Keratinocyte (primary cell): Measurements from ENCODE around the gene THAP9. TPM values are rescaled to one million over a fixed set of nuclear protein-coding genes. Genes with fewer than 3 reads are reported as not detected.

ENCODE experiments used
- DNase-seq: peaks from one replicate; pipeline ENCODE4 v3.0.0-alpha.2; 2011; ENCODE audit warnings: low read depth, missing footprints, low spot score
- FAIRE-seq: peaks from 2 replicates; lab custom pipeline; 2011; peaks lifted over from hg19 to GRCh38; lab: Jason Lieb, UNC
- H2AFZ ChIP-seq: 2 replicates; pipeline ENCODE4 v1.6.0; 2012; ENCODE audit warnings: low read length, control low read depth, inconsistent platforms; ENCODE audit not compliant: control insufficient read depth
- H3K27ac ChIP-seq: 2 replicates; pipeline ENCODE4 v1.5.1; 2011; ENCODE audit warnings: low read length; ENCODE audit not compliant: control insufficient read depth, insufficient read depth
- H3K27me3 ChIP-seq: 3 replicates; pipeline ENCODE4 v1.6.0; 2011; ENCODE audit warnings: low read length; ENCODE audit not compliant: control insufficient read depth, insufficient read depth; ENCODE audit errors: extremely low read depth
- H3K36me3 ChIP-seq, 2 experiments: 2 replicates in 1 of 2; 3 replicates in 1 of 2; pipeline ENCODE4 v1.5.1; 2011; ENCODE audit warnings: low read length in 2 of 2, mild to moderate bottlenecking in 1 of 2; ENCODE audit not compliant: control insufficient read depth in 2 of 2, insufficient read depth in 2 of 2; ENCODE audit errors: extremely low read depth in 1 of 2
- H3K4me1 ChIP-seq: 3 replicates; pipeline ENCODE4 v1.5.1; 2011; ENCODE audit warnings: low read length; ENCODE audit not compliant: control insufficient read depth, insufficient read depth; ENCODE audit errors: extremely low read depth
- H3K4me2 ChIP-seq: 3 replicates; pipeline ENCODE4 v1.6.0; 2011; ENCODE audit warnings: low read depth, low read length; ENCODE audit not compliant: control insufficient read depth, insufficient read depth; ENCODE audit errors: extremely low read depth
- H3K4me3 ChIP-seq, 3 experiments: fragments of 200-600 bp in 1 of 3; sonication (generic) in 1 of 3; 2 replicates in 2 of 3; 3 replicates in 1 of 3; pipeline ENCODE4 v1.5.1; 2011 to 2016; ENCODE audit warnings: low read length in 3 of 3, mild to moderate bottlenecking in 3 of 3, control low read depth in 2 of 3, inconsistent platforms in 1 of 3, low read depth in 1 of 3, mixed read lengths in 1 of 3, mixed run types in 1 of 3, moderate library complexity in 1 of 3; ENCODE audit not compliant: control insufficient read depth in 2 of 3, insufficient read depth in 2 of 3; ENCODE audit errors: extremely low read depth in 1 of 3
- H3K79me2 ChIP-seq: 2 replicates; pipeline ENCODE4 v1.6.0; 2012; ENCODE audit warnings: low read length; ENCODE audit not compliant: control insufficient read depth, insufficient read depth
- H3K9ac ChIP-seq: 3 replicates; pipeline ENCODE4 v1.6.0; 2011; ENCODE audit warnings: low read length; ENCODE audit not compliant: control insufficient read depth, insufficient read depth; ENCODE audit errors: extremely low read depth
- H3K9me1 ChIP-seq: 3 replicates; pipeline ENCODE4 v1.6.0; 2011; ENCODE audit warnings: low read length; ENCODE audit not compliant: control insufficient read depth, insufficient read depth; ENCODE audit errors: extremely low read depth
- H3K9me3 ChIP-seq: 2 replicates; pipeline ENCODE4 v1.5.1; 2012; ENCODE audit warnings: low read depth, low read length; ENCODE audit not compliant: control insufficient read depth
- H4K20me1 ChIP-seq: 3 replicates; pipeline ENCODE4 v1.6.0; 2011; ENCODE audit warnings: low read length; ENCODE audit not compliant: control insufficient read depth, insufficient read depth; ENCODE audit errors: extremely low read depth
- EZH2 ChIP-seq: IDR thresholded peaks from one replicate; pipeline ENCODE4 v1.6.1; 2012; ENCODE audit warnings: inconsistent platforms, mild to moderate bottlenecking, low read length, moderate library complexity
- dilution Hi-C: fragments of 300-500 bp; cut with MboI; formaldehyde crosslinking; loops from one replicate; pipeline ENCODE4 v1.7.0; 2020; ENCODE audit warnings: low sequenced_read_pairs; ENCODE audit not compliant: extremely low pct_ligation_motif_present
- polyA plus RNA-seq, 5 experiments: library from polyadenylated mRNA; depleted of rRNA in 3 of 5; stranded (reverse) in 3 of 5; stranded (forward) in 1 of 5; unstranded in 1 of 5; fragments of >200 nt; gene quantifications; 1 replicate in 1 of 5; 2 replicates in 3 of 5; 3 replicates in 1 of 5; pipeline versions ENCODE4 v1.2.1 to v1.2.3, GENCODE V29; 2011 to 2012; ENCODE audit warnings: missing spikeins in 2 of 5, low read depth in 1 of 5, low replicate concordance in 1 of 5
- TF ChIP-seq, protein P1 (sequence below), 3 experiments: IDR thresholded peaks in 1 of 3; conservative IDR thresholded peaks in 1 of 3; optimal IDR thresholded peaks in 1 of 3; 2 replicates in 2 of 3; 3 replicates in 1 of 3; pipeline versions ENCODE3 to v1.5.1; 2011; ENCODE audit warnings: low read length in 3 of 3, mild to moderate bottlenecking in 3 of 3, moderate library complexity in 2 of 3, control low read depth in 1 of 3, inconsistent platforms in 1 of 3; ENCODE audit not compliant: insufficient read depth in 2 of 3; ENCODE audit errors: extremely low read depth in 1 of 3

The THAP9 gene
- polyA plus RNA-seq, 1 donor (not counting 4 experiments of a cell fraction or from before 2014, with no cell fraction given), result 1.9 TPM

DNA sequence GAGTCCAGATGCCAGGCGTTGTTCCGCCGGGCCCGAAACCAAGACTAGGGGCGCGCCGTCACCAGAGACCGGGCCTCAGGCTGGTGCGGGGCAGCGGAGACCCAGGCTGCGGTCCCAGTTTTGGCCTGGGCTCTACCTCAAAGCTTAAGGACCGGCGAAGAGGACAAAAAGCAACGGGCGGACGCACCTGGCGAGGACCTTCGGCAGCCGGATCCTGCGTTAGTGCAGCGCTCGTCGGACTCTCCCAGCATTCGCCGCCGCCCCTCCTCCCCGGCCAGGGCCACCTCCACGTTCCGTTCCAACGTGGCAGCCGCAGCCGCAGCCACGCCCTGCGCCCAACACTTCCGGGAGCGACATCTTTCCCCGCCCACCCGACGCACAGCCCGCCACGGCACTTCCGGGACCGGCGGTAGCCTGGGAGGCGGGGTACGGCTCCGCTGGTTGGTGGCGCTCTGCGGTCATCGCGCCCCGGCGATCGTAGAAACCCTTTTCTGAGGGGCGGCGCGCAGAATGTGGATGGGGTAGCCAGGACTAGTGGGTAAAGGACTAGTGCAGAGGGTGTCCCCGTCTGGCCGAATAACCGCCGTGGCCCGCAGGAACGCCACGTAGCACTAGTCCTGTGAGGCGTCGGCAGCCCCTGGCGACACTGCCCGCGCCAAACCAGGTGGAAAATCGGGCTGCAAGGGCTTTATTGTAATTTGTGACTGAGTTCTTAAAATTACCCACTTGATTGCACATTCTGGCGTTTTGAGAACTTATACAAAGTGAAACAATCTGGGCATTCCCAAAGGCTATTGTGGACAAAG is 9.4 kb upstream of the THAP9 start, which contains the start of gene SEC31A:
TSS of gene SEC31A (minus strand) at position 253 of the 806 bp plus-strand sequence. CDS start 9,217 bp downstream, outside the sequence.
- Histone ChIP-seq H3K9me1 (no peaks in the 10 kb centered on the region), H3K27ac (peak within 1 kb of the TSS; percentile 91), H3K4me2 (peak within 1 kb of the TSS; percentile 91), H4K20me1 (no peaks in the 10 kb centered on the region), H3K36me3 (peaks cover 11 to 20% of the 10 kb centered on the region in 2 experiments), H3K9ac (peak within 1 kb of the TSS; percentile 99), H3K27me3 (no peaks in the 10 kb centered on the region), H3K4me3 (peak within 1 kb of the TSS; percentile 71 to 95 (median 89)), H2AFZ (peak within 1 kb of the TSS; percentile 88), H3K4me1 (peaks cover 45% of the 10 kb centered on the region), H3K9me3 (no peaks in the 10 kb centered on the region), H3K79me2 (peaks cover 70% of the 10 kb centered on the region)
- dilution Hi-C loops, result no loop called here
- no peak for FAIRE-seq
- TF ChIP-seq EZH2, result no peak
- TF ChIP-seq, protein P1, sequence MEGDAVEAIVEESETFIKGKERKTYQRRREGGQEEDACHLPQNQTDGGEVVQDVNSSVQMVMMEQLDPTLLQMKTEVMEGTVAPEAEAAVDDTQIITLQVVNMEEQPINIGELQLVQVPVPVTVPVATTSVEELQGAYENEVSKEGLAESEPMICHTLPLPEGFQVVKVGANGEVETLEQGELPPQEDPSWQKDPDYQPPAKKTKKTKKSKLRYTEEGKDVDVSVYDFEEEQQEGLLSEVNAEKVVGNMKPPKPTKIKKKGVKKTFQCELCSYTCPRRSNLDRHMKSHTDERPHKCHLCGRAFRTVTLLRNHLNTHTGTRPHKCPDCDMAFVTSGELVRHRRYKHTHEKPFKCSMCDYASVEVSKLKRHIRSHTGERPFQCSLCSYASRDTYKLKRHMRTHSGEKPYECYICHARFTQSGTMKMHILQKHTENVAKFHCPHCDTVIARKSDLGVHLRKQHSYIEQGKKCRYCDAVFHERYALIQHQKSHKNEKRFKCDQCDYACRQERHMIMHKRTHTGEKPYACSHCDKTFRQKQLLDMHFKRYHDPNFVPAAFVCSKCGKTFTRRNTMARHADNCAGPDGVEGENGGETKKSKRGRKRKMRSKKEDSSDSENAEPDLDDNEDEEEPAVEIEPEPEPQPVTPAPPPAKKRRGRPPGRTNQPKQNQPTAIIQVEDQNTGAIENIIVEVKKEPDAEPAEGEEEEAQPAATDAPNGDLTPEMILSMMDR (optimal IDR thresholded peaks at IDR 0.05 in 1 of 3, IDR thresholded peaks at IDR 0.05 in 1 of 3, conservative IDR thresholded peaks at IDR 0.05 in 1 of 3; ENCODE audit: extremely low read depth in 1 of 3, insufficient read depth in 2 of 3, low read length in 3 of 3), result peak in 1 of 3 experiments; percentile 16
- DNase-seq, result no peak

DNA sequence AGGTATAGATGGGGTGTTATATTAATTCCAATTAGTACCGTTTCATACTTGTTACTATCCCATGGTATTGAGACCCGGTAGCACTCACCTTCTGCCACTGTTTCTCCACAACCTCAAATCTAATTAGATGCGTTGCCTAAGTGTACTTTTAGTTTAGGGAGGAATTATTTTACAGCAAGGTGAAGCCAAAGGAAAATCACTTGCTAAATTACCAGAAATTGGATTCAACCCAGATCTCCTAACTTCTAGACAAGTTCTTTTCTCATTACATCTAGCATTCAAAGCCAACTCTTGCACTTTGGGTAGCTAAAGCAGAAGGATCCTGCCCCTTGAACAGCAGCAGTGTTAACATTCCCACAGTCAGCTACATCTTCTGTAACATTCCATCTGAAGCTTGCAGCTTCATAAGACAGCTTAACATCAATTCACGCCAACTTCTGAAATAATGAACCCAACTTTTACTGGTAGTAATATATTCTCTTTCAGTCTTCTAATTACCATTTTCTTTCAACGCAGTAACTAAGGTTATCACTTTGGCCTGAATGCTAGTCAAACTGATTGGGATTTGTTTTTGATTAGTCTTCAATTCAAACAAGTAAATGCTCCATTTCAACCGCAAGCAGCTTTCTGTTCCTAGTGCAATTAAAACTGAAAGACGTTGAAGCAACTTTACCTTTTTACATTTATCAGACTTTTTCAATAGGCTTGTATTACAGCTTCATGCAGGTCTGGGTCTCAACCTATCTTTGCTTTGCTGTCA is 8.6 kb upstream of the THAP9 start:
- dilution Hi-C loops, result no loop called here
- Histone ChIP-seq H3K4me3 (peak overlapping the region; percentile 65 to 89 (median 71)), H3K4me1 (peaks cover 38% of the 10 kb centered on the region), H3K9me3 (no peaks in the 10 kb centered on the region), H3K27ac (peak overlapping the region; percentile 91), H3K9ac (peak overlapping the region; percentile 99), H3K36me3 (peaks cover 15 to 22% of the 10 kb centered on the region in 2 experiments), H3K79me2 (peaks cover 70% of the 10 kb centered on the region), H4K20me1 (no peaks in the 10 kb centered on the region), H3K27me3 (no peaks in the 10 kb centered on the region), H3K9me1 (no peaks in the 10 kb centered on the region), H3K4me2 (peak overlapping the region; percentile 91), H2AFZ (peak overlapping the region; percentile 53)
- no peak for FAIRE-seq
- TF ChIP-seq EZH2, result no peak
- TF ChIP-seq, protein P1 (optimal IDR thresholded peaks at IDR 0.05 in 1 of 3, IDR thresholded peaks at IDR 0.05 in 1 of 3, conservative IDR thresholded peaks at IDR 0.05 in 1 of 3; ENCODE audit: extremely low read depth in 1 of 3, insufficient read depth in 2 of 3, low read length in 3 of 3), result no peak
- no peak for DNase-seq
